Liver (tissue), 9 donors: ENCODE data around the gene RALGDS. TPM values are rescaled to one million over a fixed set of nuclear protein-coding genes. Genes with fewer than 3 reads are reported as not detected.
A peak's percentile ranks its signal among the peaks of the same experiment; 100 is the strongest.

Experiments used
- DNase-seq: peaks from one replicate; pipeline ENCODE4 v3.0.0-alpha.2; 2017; ENCODE audit warnings: low spot score
- H3K27ac ChIP-seq, 2 donors: one replicate each; pipeline ENCODE4 v1.7.0; 2013; ENCODE audit warnings: inconsistent platforms in 2 of 2, low read length in 2 of 2, control low read depth in 1 of 2, low read depth in 1 of 2, mild to moderate bottlenecking in 1 of 2
- H3K27me3 ChIP-seq, 4 donors: one replicate each; pipeline versions ENCODE4 v1.6.1 to v1.7.0; 2013; ENCODE audit warnings: low read length in 3 of 4, inconsistent platforms in 1 of 4, mild to moderate bottlenecking in 1 of 4, moderate library complexity in 1 of 4; ENCODE audit not compliant: control insufficient read depth in 4 of 4, insufficient read depth in 4 of 4
- H3K36me3 ChIP-seq, 4 donors: one replicate each; pipeline versions ENCODE4 v1.6.1 to v1.7.0; 2013; ENCODE audit warnings: low read length in 3 of 4, mild to moderate bottlenecking in 3 of 4, low read depth in 1 of 4, moderate library complexity in 1 of 4; ENCODE audit not compliant: control insufficient read depth in 4 of 4, insufficient read depth in 3 of 4
- H3K4me1 ChIP-seq, 4 donors: one replicate each; pipeline versions ENCODE4 v1.6.1 to v1.7.0; 2013; ENCODE audit warnings: low read length in 3 of 4, mild to moderate bottlenecking in 3 of 4, moderate library complexity in 1 of 4; ENCODE audit not compliant: control insufficient read depth in 4 of 4, insufficient read depth in 4 of 4
- H3K4me3 ChIP-seq, 3 donors: one replicate each; pipeline versions ENCODE4 v1.6.1 to v1.7.0; 2013; ENCODE audit warnings: low read length in 3 of 3, control low read depth in 1 of 3, low read depth in 1 of 3, mild to moderate bottlenecking in 1 of 3
- H3K9ac ChIP-seq, 2 donors: one replicate each; pipeline ENCODE4 v1.7.0; 2013; ENCODE audit warnings: low read length in 2 of 2, mild to moderate bottlenecking in 2 of 2, moderate library complexity in 2 of 2, control low read depth in 1 of 2, low read depth in 1 of 2
- H3K9me3 ChIP-seq, 4 donors: one replicate each; pipeline versions ENCODE4 v1.6.1 to v1.7.0; 2013; ENCODE audit warnings: low read length in 3 of 4; ENCODE audit not compliant: control insufficient read depth in 4 of 4
- ATF3 ChIP-seq: IDR thresholded peaks from 2 replicates; pipeline ENCODE4 v1.6.1; 2016; ENCODE audit warnings: antibody characterized with exemption
- CTCF ChIP-seq: fragments of 150-350 bp; IDR thresholded peaks from 2 replicates; pipeline ENCODE4 v1.5.1; 2017; ENCODE audit warnings: improper control_type of control experiment, low read depth, low read length; ENCODE audit not compliant: missing input control
- EGR1 ChIP-seq, 2 donors: IDR thresholded peaks; 2 replicates each; pipeline ENCODE4 v1.6.1; 2016 to 2018; ENCODE audit warnings: antibody characterized with exemption in 2 of 2, low read depth in 2 of 2
- FOXA1 ChIP-seq: IDR thresholded peaks from 2 replicates; pipeline ENCODE4 v1.6.1; 2016; ENCODE audit warnings: antibody characterized with exemption
- FOXA2 ChIP-seq: IDR thresholded peaks from 2 replicates; pipeline ENCODE4 v1.6.1; 2016; ENCODE audit warnings: antibody characterized with exemption
- GABPA ChIP-seq, 2 donors: IDR thresholded peaks in 1 of 2; conservative IDR thresholded peaks in 1 of 2; 2 replicates each; pipeline ENCODE4 v1.6.1; 2016; ENCODE audit warnings: antibody characterized with exemption in 2 of 2, mild to moderate bottlenecking in 1 of 2, moderate library complexity in 1 of 2
- HNF4A ChIP-seq, 2 donors: conservative IDR thresholded peaks; 2 replicates each; pipeline ENCODE4 v1.6.1; 2016; ENCODE audit warnings: antibody characterized with exemption in 2 of 2, mild to moderate bottlenecking in 2 of 2
- JUND ChIP-seq, 2 donors: IDR thresholded peaks; 2 replicates each; pipeline ENCODE4 v1.6.1; 2016; ENCODE audit warnings: antibody characterized with exemption in 2 of 2
- RAD21 ChIP-seq, 2 donors: IDR thresholded peaks; 2 replicates each; pipeline ENCODE4 v1.6.1; 2016; ENCODE audit warnings: antibody characterized with exemption in 2 of 2, mild to moderate bottlenecking in 2 of 2
- RXRA ChIP-seq, 2 donors: IDR thresholded peaks; 2 replicates each; pipeline ENCODE4 v1.6.1; 2017 to 2018; ENCODE audit warnings: antibody characterized with exemption in 2 of 2, mild to moderate bottlenecking in 1 of 2
- SP1 ChIP-seq: IDR thresholded peaks from 2 replicates; pipeline ENCODE4 v1.6.1; 2018; ENCODE audit warnings: antibody characterized with exemption, mild to moderate bottlenecking
- TAF1 ChIP-seq: conservative IDR thresholded peaks from 2 replicates; pipeline ENCODE4 v1.6.1; 2016; ENCODE audit warnings: antibody characterized with exemption, mild to moderate bottlenecking
- YY1 ChIP-seq: IDR thresholded peaks from 2 replicates; pipeline ENCODE4 v1.6.1; 2016; ENCODE audit warnings: antibody characterized with exemption, mild to moderate bottlenecking
- WGBS: extraction: QIAGEN DNeasy Blood & Tissue Kit; methylation state at CpG from one replicate; pipeline ENCODE4 v1.1.7; 2013; 5-methylcytosine and 5-hydroxymethylcytosine counted together
- polyA plus RNA-seq, 2 donors: library from polyadenylated mRNA; stranded (reverse) in 1 of 2; unstranded in 1 of 2; fragments of 200-250 nt in 1 of 2; fragments of >200 nt in 1 of 2; fragmentation: Nextera tagmentation in 1 of 2; extraction: Ambion mirVana in 1 of 2; gene quantifications; one replicate each; pipeline versions ENCODE4 v1.2.1 to v1.2.3, GENCODE V29; 2013 to 2015
- total RNA-seq, 2 donors: library from RNA; depleted of rRNA; stranded (reverse); fragments of >200 nt; gene quantifications; one replicate each; pipeline ENCODE4 v1.2.3, GENCODE V29; 2014
- TF ChIP-seq, protein P1 (sequence below): IDR thresholded peaks from 2 replicates; pipeline ENCODE4 v1.6.1; 2016; ENCODE audit warnings: antibody characterized with exemption
- TF ChIP-seq, protein P2 (sequence below): IDR thresholded peaks from 2 replicates; pipeline ENCODE4 v1.6.1; 2016; ENCODE audit warnings: antibody characterized with exemption, mild to moderate bottlenecking
- TF ChIP-seq, protein P3 (sequence below): IDR thresholded peaks from 2 replicates; pipeline ENCODE4 v1.6.1; 2016; ENCODE audit warnings: antibody characterized with exemption
- donor health status: healthy.
- donor health status: healthy.
- donor health status: healthy.
- donor health status: healthy.
- donor health status: healthy.

The RALGDS gene
- total and polyA plus RNA-seq, 4 donors = 1.3 to 19.0 (median 7.3) TPM

DNA sequence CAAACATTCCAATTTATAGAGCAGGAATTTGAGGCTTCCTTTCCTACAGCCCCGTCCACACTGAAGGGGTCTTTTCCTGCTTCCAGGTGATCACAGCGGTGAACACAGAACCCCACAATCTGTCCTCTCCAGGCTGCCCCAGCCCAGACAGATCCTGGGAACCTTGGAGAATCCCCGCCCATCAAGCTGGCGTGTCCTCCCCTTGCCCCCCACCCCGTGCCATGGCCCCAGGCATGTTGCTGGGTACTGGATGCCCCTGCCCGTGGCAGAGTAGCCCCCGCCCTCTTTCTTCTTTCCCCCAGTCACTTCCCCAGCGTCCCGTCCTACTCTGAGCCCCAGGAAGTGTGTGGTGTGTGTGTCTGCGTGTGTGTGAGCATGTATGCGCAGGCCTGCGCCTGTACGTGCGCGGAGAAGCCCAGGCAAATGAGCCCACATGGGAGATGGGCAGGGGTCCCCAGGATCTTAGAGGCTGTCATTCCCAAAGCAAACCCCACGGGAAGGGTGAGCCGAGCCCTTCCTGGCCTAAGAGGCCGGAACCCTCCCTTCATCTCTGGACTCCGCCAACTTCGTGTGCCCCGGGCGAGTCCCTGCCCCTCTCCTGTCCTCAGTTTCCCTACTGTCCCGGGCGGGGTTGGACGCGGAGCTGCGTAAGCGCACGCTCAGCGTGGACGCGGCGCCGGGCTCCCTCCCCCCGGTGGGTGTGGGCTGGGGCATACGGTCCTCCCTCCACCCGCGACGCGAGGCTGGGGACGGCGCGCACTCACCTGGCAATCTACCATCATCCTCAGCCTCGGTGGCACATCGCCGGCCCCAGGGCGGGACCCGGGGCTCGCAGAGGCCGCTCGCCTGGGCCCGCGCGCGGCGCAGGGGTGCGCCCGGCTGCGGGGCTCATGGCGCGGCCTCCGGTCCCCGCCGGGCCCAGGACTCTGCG lies 27.4 kb upstream of the RALGDS start:
- Histone ChIP-seq H3K9ac (peak overlapping the region in 1 of 2 donors; percentile 57), H3K4me3 (peak overlapping the region; percentile 53 to 66 (median 64)), H3K27ac (peak overlapping the region; percentile 3 to 5), H3K4me1 (peaks cover 5 to 32% (median 16%) of the 10 kb centered on the region in 4 donors), H3K9me3 (no peaks in the 10 kb centered on the region), H3K27me3 (no peaks in the 10 kb centered on the region), H3K36me3 (no peaks in the 10 kb centered on the region)
- 15% methylated on average over 65 of the region's 65 CpGs for WGBS
- no peak for TF ChIP-seq GABPA (IDR thresholded peaks at IDR 0.05 in 1 of 2, conservative IDR thresholded peaks at IDR 0.05 in 1 of 2)
- no peak for TF ChIP-seq ATF3
- no peak for TF ChIP-seq EGR1 (IDR thresholded peaks at IDR 0.05; ENCODE audit: low read depth in 2 of 2)
- TF ChIP-seq, protein P1, sequence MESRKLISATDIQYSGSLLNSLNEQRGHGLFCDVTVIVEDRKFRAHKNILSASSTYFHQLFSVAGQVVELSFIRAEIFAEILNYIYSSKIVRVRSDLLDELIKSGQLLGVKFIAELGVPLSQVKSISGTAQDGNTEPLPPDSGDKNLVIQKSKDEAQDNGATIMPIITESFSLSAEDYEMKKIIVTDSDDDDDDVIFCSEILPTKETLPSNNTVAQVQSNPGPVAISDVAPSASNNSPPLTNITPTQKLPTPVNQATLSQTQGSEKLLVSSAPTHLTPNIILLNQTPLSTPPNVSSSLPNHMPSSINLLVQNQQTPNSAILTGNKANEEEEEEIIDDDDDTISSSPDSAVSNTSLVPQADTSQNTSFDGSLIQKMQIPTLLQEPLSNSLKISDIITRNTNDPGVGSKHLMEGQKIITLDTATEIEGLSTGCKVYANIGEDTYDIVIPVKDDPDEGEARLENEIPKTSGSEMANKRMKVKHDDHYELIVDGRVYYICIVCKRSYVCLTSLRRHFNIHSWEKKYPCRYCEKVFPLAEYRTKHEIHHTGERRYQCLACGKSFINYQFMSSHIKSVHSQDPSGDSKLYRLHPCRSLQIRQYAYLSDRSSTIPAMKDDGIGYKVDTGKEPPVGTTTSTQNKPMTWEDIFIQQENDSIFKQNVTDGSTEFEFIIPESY = no peak
- TF ChIP-seq, protein P2, sequence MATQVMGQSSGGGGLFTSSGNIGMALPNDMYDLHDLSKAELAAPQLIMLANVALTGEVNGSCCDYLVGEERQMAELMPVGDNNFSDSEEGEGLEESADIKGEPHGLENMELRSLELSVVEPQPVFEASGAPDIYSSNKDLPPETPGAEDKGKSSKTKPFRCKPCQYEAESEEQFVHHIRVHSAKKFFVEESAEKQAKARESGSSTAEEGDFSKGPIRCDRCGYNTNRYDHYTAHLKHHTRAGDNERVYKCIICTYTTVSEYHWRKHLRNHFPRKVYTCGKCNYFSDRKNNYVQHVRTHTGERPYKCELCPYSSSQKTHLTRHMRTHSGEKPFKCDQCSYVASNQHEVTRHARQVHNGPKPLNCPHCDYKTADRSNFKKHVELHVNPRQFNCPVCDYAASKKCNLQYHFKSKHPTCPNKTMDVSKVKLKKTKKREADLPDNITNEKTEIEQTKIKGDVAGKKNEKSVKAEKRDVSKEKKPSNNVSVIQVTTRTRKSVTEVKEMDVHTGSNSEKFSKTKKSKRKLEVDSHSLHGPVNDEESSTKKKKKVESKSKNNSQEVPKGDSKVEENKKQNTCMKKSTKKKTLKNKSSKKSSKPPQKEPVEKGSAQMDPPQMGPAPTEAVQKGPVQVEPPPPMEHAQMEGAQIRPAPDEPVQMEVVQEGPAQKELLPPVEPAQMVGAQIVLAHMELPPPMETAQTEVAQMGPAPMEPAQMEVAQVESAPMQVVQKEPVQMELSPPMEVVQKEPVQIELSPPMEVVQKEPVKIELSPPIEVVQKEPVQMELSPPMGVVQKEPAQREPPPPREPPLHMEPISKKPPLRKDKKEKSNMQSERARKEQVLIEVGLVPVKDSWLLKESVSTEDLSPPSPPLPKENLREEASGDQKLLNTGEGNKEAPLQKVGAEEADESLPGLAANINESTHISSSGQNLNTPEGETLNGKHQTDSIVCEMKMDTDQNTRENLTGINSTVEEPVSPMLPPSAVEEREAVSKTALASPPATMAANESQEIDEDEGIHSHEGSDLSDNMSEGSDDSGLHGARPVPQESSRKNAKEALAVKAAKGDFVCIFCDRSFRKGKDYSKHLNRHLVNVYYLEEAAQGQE = no peak
- no peak for TF ChIP-seq JUND (IDR thresholded peaks at IDR 0.05)
- no peak for TF ChIP-seq SP1
- no peak for TF ChIP-seq RXRA (IDR thresholded peaks at IDR 0.05)
- no peak for TF ChIP-seq FOXA2
- TF ChIP-seq CTCF = no peak
- TF ChIP-seq TAF1 = no peak
- TF ChIP-seq YY1 = no peak
- TF ChIP-seq, protein P3, sequence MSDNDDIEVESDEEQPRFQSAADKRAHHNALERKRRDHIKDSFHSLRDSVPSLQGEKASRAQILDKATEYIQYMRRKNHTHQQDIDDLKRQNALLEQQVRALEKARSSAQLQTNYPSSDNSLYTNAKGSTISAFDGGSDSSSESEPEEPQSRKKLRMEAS = no peak
- no peak for TF ChIP-seq HNF4A (conservative IDR thresholded peaks at IDR 0.05)
- TF ChIP-seq RAD21 (IDR thresholded peaks at IDR 0.05) = no peak
- no peak for TF ChIP-seq FOXA1
- peak; percentile 67 for DNase-seq
